Raji (cell line): ENCODE data around the gene MLLT10.

ENCODE experiments used
- POLR2A ChIP-seq: IDR thresholded peaks from 2 replicates; pipeline ENCODE4 v1.6.1; 2011; ENCODE audit warnings: low read depth, low read length, control low read depth; ENCODE audit not compliant: insufficient read depth

The MLLT10 gene

DNA sequence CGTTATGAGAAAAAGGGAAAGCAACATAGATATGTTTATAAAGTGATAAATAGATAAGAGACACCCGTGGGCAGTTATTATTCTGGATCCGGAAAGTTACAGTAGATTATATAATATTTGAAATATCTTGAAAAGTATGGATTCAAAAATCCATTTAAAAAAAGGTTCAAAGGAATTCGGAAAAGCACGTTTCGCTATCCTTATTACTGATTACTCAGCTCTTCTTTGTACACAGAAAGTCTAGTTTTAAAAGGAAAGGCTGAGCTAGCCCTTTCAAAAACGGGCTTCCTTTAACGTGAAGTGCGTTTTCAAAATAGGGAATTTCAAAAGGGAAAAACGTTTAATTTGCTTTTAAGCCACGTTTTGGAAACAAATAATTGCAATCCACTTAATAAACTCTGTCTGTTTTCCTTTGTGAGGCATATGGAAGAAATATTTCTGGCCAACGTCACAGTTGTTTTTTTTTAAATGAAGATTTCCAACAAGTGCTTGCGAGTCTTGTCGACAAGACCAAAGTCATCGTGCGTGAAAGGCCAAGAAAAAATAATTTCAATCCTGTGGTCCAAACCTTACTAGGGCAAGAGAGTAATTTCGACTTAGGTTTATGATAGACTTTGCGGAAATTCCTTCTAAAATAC, 6.3 kb upstream of the MLLT10 start:
- no peak for TF ChIP-seq POLR2A

DNA sequence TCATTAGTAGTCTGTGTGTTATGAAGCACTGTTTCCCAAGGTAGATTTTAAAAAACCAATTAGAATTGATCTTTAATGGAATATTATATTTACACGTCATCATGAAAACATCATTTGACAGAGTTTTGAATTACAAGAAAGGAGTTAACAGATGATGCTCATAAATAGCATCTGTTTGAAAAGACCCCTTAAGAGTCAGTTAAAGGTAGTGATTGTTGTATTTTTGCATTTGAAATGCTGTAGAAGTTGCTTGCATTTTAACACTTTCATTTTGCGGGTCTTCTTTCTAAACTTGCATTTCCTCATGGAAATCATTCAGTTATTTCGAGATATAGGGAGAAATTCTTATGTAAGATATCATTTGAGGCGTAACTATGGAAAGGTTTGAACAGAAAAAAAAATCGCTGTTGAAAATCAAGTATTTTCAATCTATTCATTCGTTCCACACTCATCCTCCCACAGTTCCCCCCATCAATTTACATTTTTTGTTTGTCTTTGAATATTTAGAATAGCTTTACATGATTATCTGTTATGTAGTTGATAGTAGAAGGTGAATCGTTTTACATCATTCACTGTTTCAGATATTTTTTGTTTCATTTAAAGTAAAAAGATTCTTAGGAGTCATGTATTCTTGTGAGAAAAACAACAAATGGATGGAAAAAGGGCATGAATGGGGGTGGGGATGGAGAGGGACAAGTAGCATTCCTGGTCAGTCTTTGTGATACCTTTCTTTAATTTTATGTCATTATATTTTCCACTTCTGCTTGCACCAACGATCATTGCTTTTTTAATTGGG, 5.6 kb upstream of the MLLT10 start:
- TF ChIP-seq POLR2A, result no peak

GRCh38 chr10:21529032-21529910, 4.8 kb upstream of the MLLT10 start:
- TF ChIP-seq POLR2A, result no peak

- no peak for TF ChIP-seq POLR2A
Observed at GRCh38 chr10:21530168-21530567, 3.9 kb upstream of the MLLT10 start.

DNA sequence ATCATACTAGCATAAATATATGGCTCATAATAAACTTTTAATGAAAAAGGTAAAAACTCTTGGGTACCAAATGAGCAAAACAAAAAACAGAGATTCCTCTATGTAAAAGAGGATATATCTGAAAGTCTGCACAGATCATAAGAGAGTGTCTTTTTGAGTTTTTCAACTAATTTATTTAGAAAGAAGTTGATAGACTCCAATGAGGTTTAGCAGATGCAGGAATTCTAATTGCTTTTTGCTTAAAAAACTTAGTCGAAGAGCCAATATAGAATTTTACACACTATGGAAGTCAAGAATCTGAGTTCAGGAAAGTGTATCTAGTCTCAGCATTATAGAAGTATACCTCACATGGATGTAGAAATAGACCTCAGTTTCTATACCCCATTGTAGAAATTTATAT, 3.4 kb upstream of the MLLT10 start:
- TF ChIP-seq POLR2A, result no peak

GRCh38 chr10:21531164-21531563, 2.9 kb upstream of the MLLT10 start:
- TF ChIP-seq POLR2A, result no peak

DNA sequence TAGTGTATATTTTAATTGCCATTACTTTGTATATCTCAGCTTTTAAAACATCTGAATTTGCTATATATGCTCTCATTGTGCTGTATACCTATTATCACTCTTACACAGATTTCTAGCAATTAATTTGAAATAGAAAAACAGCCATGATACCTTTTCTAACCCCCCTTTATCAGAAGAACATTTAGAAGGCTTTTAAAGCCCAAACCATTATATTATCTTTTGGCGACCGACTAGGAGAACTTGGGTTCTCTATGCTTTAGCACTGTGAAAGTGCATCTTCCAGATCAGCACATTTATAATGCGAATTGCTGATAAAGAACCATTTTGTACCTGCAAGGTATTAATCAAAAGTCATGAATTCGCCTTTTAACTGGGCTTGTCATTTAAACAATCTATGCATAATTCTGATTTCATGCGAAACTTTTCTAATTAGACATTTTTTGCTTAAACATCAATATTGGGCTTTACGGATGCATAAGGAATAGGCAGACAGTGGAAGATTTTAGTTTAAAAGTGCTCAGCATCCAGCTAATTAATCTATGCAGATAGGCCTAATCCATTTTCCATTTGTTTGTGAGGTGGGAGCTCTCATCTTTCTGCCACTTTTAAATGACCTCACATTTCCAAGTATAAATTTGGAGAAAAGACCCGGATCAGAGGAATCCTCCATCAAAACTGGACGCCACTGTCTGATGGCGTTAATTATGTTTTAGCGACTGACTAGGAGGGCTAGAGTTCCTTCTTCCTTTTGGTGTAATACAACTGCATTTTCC, 1.2 kb upstream of the MLLT10 start:
- no peak for TF ChIP-seq POLR2A

GRCh38 chr10:21534280-21534586, 201 bp downstream of the MLLT10 start:
- no peak for TF ChIP-seq POLR2A

DNA sequence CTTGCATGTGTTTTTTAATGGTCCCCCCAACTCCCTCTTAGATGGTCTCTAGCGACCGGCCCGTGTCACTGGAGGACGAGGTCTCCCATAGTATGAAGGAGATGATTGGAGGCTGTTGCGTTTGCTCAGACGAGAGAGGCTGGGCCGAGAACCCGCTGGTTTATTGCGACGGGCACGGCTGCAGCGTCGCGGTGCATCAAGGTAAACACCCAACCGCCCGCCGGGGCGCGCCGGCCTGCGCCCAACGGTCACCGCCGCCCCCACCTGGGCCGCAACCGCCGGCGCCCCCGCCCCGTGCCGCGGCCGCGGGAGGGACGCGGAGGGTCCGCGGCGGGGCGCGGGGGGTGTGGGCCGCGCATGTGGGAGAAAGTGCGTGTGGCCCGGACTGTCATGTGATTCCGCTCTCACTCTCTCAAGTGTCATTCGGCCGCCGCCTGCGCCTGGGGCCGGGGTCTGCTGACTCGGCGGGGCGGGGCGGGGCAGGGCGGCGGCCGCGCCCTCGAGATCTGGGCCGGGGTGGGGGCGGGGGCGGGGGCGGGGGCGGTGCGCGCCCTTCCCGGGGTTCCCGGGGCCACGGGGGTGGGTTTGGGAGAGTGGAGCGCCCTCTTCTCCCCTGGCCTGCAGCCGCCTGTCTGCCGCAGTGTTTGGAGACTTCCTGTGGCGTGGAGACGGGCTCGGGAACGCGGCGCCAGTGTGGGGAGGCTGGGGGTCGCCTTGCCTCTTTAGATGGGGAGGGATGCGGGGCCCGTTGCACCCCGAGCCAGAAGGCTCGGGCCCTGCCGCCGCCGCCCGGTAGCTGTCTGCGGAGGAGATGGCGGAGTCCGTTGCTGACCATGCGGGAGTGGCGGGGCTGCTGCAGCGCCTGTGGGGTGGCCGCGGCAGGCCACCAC, 817 bp downstream of the MLLT10 start:
- no peak for TF ChIP-seq POLR2A

- no peak for TF ChIP-seq POLR2A
Observed at GRCh38 chr10:21535494-21535965, 1.5 kb downstream of the MLLT10 start.

DNA sequence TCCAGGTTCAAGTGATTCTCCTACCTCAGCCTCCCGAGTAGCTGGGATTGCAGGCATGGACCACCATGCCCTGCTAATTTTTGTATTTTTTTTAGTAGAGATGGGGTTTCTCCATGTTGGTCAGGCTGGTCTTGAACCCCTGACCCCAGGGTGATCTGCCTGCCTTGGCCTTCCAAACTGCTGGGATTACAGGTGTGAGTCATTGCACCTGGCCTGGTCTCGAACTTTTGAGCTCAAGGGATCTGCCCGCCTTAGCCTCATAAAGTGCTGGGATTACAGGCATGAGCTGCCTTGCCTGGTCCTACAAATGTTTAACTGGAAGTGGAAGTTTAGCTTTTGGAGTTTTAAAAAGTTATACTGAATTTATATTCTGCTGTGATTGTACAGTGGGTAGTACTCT, 2.8 kb downstream of the MLLT10 start:
- TF ChIP-seq POLR2A, result no peak

DNA sequence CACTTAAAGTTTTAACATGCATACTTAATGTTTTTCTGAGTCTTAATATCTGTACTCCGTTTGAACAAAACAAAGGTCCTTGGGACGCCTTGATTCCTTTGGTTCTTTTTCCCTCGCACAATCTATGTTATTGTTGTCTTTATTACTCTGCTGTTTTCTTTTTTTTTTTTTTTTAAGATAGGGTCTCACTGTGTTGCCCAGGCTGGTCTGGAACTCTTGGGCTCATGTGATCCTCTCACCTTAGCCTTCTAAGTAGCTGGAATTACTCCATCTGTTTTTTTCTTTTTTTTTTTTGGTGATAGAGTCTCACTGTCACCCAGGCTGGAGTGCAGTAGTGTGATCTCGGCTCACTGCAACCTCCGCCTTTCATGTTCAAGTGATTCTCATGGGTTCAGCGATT, 13.2 kb downstream of the MLLT10 start:
- no peak for TF ChIP-seq POLR2A

- TF ChIP-seq POLR2A, result no peak
Observed at GRCh38 chr10:21552638-21553037, 18.6 kb downstream of the MLLT10 start.

- TF ChIP-seq POLR2A, result no peak
Observed at GRCh38 chr10:21556527-21556926, 22.5 kb downstream of the MLLT10 start.
